Hepatocyte (in vitro differentiated cells): ENCODE measurements around the gene PRDM1.

Experiments
- EZH2 ChIP-seq: fragments of 200-600 bp; sonication (generic); IDR thresholded peaks from 2 replicates; pipeline ENCODE4 v1.6.1; 2016; ENCODE audit warnings: antibody characterized with exemption, mild to moderate bottlenecking, borderline replicate concordance
- TF ChIP-seq, protein P1 (sequence below): fragments of 200-600 bp; sonication (generic); IDR thresholded peaks from 2 replicates; pipeline ENCODE4 v1.5.1; 2016; ENCODE audit warnings: antibody characterized with exemption, mild to moderate bottlenecking; ENCODE audit not compliant: poor library complexity

DNA sequence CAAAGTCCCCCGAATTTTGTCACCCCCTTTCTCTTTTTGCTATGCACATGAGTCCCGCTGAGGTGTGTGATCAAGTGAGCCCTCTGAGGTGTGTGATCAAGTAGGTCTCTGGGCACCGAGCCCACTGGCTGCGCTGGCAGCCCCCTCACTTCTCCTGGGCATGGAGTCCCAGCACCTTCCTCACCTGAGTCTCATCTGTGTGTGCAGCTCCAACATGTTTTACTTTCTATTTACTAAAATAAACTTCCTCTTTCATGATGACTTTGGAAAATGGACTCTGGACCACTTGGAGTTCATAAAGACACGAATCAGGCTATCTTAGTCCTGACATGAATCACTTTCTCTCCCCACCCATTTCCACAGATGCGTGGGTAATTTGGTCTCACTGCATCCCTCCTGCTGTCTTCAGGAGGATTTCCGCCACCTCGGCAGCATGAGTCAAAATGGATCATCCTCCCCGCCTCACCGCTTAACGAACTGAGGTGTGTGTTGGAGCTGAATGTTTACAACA is 39.8 kb downstream of the PRDM1 start:
- no peak for TF ChIP-seq EZH2
- TF ChIP-seq, protein P1, sequence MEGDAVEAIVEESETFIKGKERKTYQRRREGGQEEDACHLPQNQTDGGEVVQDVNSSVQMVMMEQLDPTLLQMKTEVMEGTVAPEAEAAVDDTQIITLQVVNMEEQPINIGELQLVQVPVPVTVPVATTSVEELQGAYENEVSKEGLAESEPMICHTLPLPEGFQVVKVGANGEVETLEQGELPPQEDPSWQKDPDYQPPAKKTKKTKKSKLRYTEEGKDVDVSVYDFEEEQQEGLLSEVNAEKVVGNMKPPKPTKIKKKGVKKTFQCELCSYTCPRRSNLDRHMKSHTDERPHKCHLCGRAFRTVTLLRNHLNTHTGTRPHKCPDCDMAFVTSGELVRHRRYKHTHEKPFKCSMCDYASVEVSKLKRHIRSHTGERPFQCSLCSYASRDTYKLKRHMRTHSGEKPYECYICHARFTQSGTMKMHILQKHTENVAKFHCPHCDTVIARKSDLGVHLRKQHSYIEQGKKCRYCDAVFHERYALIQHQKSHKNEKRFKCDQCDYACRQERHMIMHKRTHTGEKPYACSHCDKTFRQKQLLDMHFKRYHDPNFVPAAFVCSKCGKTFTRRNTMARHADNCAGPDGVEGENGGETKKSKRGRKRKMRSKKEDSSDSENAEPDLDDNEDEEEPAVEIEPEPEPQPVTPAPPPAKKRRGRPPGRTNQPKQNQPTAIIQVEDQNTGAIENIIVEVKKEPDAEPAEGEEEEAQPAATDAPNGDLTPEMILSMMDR = no peak
